IPS-15b (cell line): Measurements from ENCODE around the gene RNF19B.

Experiments
- H3K27me3 ChIP-seq: one replicate; pipeline ENCODE4 v1.6.1; 2013; ENCODE audit warnings: low read length; ENCODE audit not compliant: control insufficient read depth, insufficient read depth
- H3K36me3 ChIP-seq: one replicate; pipeline ENCODE4 v1.6.1; 2013; ENCODE audit warnings: low read length; ENCODE audit not compliant: control insufficient read depth, insufficient read depth
- H3K4me1 ChIP-seq: one replicate; pipeline ENCODE4 v1.6.1; 2013; ENCODE audit warnings: mild to moderate bottlenecking, low read length; ENCODE audit not compliant: control insufficient read depth, insufficient read depth
- H3K4me3 ChIP-seq: one replicate; pipeline ENCODE4 v1.5.1; 2013; ENCODE audit warnings: low read depth, low read length
- H3K9ac ChIP-seq: one replicate; pipeline ENCODE4 v1.6.1; 2013; ENCODE audit warnings: low read depth, mild to moderate bottlenecking, low read length
- H3K9me3 ChIP-seq: one replicate; pipeline ENCODE4 v1.6.1; 2013; ENCODE audit warnings: mild to moderate bottlenecking, low read length; ENCODE audit not compliant: control insufficient read depth, insufficient read depth

RNF19B gene

GRCh38 chr1:32901823-32902534 is 62.6 kb downstream of the RNF19B start:
- peaks cover 41% of the 10 kb centered on the region for H3K27me3 ChIP-seq
- H3K9ac ChIP-seq, result no peak overlapping the region
- H3K36me3 ChIP-seq, result no peaks in the 10 kb centered on the region
- no peaks in the 10 kb centered on the region for H3K9me3 ChIP-seq
- H3K4me3 ChIP-seq, result peak overlapping the region; percentile 62
- no peaks in the 10 kb centered on the region for H3K4me1 ChIP-seq

GRCh38 chr1:32900956-32901822 is 63.4 kb downstream of the RNF19B start, which contains the start of gene TMEM54:
TSS of gene TMEM54 (minus strand) at chr1:32901389. CDS start at chr1:32901238, 151 bp downstream.
- Histone ChIP-seq H3K4me3 (peak within 1 kb of the TSS; percentile 67), H3K9me3 (no peaks in the 10 kb centered on the region), H3K27me3 (peaks cover 41% of the 10 kb centered on the region), H3K36me3 (no peaks in the 10 kb centered on the region), H3K9ac (no peak within 1 kb of the TSS), H3K4me1 (no peaks in the 10 kb centered on the region)

GRCh38 chr1:32900371-32900955 is 64.1 kb downstream of the RNF19B start:
- H3K36me3 ChIP-seq, result no peaks in the 10 kb centered on the region
- peak overlapping the region; percentile 67 for H3K4me3 ChIP-seq
- no peak overlapping the region for H3K9ac ChIP-seq
- peaks cover 41% of the 10 kb centered on the region for H3K27me3 ChIP-seq
- no peaks in the 10 kb centered on the region for H3K4me1 ChIP-seq
- no peaks in the 10 kb centered on the region for H3K9me3 ChIP-seq

- Histone ChIP-seq H3K4me3 (no peak overlapping the region), H3K9ac (no peak overlapping the region), H3K9me3 (no peaks in the 10 kb centered on the region), H3K27me3 (peaks cover 41% of the 10 kb centered on the region), H3K36me3 (no peaks in the 10 kb centered on the region), H3K4me1 (no peaks in the 10 kb centered on the region)
These were observed 64.9 kb downstream of the RNF19B start for GRCh38 chr1:32899586-32900296.

- Histone ChIP-seq H3K27me3 (peaks cover 41% of the 10 kb centered on the region), H3K9me3 (no peaks in the 10 kb centered on the region), H3K36me3 (no peaks in the 10 kb centered on the region), H3K4me3 (no peak overlapping the region), H3K4me1 (no peaks in the 10 kb centered on the region), H3K9ac (no peak overlapping the region)
These were observed 65.7 kb downstream of the RNF19B start for GRCh38 chr1:32898958-32899357.

- no peaks in the 10 kb centered on the region for H3K4me1 ChIP-seq
- H3K9ac ChIP-seq, result no peak overlapping the region
- H3K27me3 ChIP-seq, result peaks cover 41% of the 10 kb centered on the region
- H3K36me3 ChIP-seq, result no peaks in the 10 kb centered on the region
- H3K9me3 ChIP-seq, result no peaks in the 10 kb centered on the region
- H3K4me3 ChIP-seq, result no peak overlapping the region
These were observed 66.6 kb downstream of the RNF19B start for GRCh38 chr1:32898056-32898455.

GRCh38 chr1:32897082-32898049 is 67.2 kb downstream of the RNF19B start:
- Histone ChIP-seq H3K4me3 (no peak overlapping the region), H3K4me1 (no peaks in the 10 kb centered on the region), H3K9ac (no peak overlapping the region), H3K9me3 (no peaks in the 10 kb centered on the region), H3K27me3 (peaks cover 43% of the 10 kb centered on the region), H3K36me3 (peaks cover 2% of the 10 kb centered on the region)

- no peak overlapping the region for H3K9ac ChIP-seq
- H3K27me3 ChIP-seq, result peaks cover 45% of the 10 kb centered on the region
- peaks cover 2% of the 10 kb centered on the region for H3K36me3 ChIP-seq
- no peaks in the 10 kb centered on the region for H3K9me3 ChIP-seq
- H3K4me3 ChIP-seq, result no peak overlapping the region
- no peaks in the 10 kb centered on the region for H3K4me1 ChIP-seq
These were observed 68.2 kb downstream of the RNF19B start for GRCh38 chr1:32896451-32896850.

- Histone ChIP-seq H3K4me3 (no peak overlapping the region), H3K4me1 (no peaks in the 10 kb centered on the region), H3K36me3 (peaks cover 2% of the 10 kb centered on the region), H3K27me3 (peaks cover 50% of the 10 kb centered on the region), H3K9me3 (no peaks in the 10 kb centered on the region), H3K9ac (no peak overlapping the region)
These were observed 69.0 kb downstream of the RNF19B start for GRCh38 chr1:32895325-32896215.

GRCh38 chr1:32894681-32895080 is 69.9 kb downstream of the RNF19B start:
- Histone ChIP-seq H3K4me1 (no peaks in the 10 kb centered on the region), H3K27me3 (peaks cover 50% of the 10 kb centered on the region), H3K36me3 (peaks cover 2% of the 10 kb centered on the region), H3K4me3 (no peak overlapping the region), H3K9me3 (no peaks in the 10 kb centered on the region), H3K9ac (no peak overlapping the region)
